HepG2 (cell line): ENCODE data around the gene FAT2. TPM values are rescaled to one million over a fixed set of nuclear protein-coding genes. Genes with fewer than 3 reads are reported as not detected.

Source experiments
- ATAC-seq: fragments of 200-7000 bp; cut with Tn5 transposase; 3 replicates; pipeline ENCODE4 v1.9.1; 2020; ENCODE audit warnings: mild to moderate bottlenecking, moderate library complexity
- BruUV-seq: library from RNA; stranded (reverse); fragments of 400-500 nt; replicated peaks from 2 replicates; lab custom pipeline; 2021; lab: Mats Ljungman, UMichigan
- CTCF ChIA-PET: fragments of 300-600 bp; formaldehyde crosslinking; extraction: SDS; loops from one replicate; lab custom pipeline; 2021; ENCODE audit warnings: low total read pairs, inconsistent platforms, low intra/inter-chr PET ratio; lab: Yijun Ruan, JAX
- POLR2A ChIA-PET: fragments of 350-600 bp; sonication (Branson Sonifier 250); formaldehyde crosslinking; loops from one replicate; lab custom pipeline; 2020; ENCODE audit warnings: antibody characterized with exemption, inconsistent platforms; lab: Yijun Ruan, JAX
- DNase-seq: peaks from one replicate; pipeline ENCODE4 v3.0.0-alpha.2; 2015; ENCODE audit warnings: low spot score
- FAIRE-seq: peaks from 3 replicates; lab custom pipeline; 2011; peaks lifted over from hg19 to GRCh38; lab: Jason Lieb, UNC
- H2AFZ ChIP-seq: one replicate; pipeline ENCODE4 v1.6.1; 2011; ENCODE audit warnings: low read length, inconsistent platforms
- H3K27ac ChIP-seq: fragments of 300-600 bp; 3 replicates; pipeline ENCODE4 v1.8.0; 2011; ENCODE audit warnings: mixed run types, mild to moderate bottlenecking, mixed read lengths, low read length, inconsistent platforms; ENCODE audit not compliant: insufficient read depth; ENCODE audit errors: extremely low read length
- H3K27me3 ChIP-seq, 2 experiments: fragments of 200-600 bp in 1 of 2; 2 replicates in 1 of 2; 3 replicates in 1 of 2; pipeline versions ENCODE4 v1.6.0 to v1.8.0; 2011; ENCODE audit warnings: low read length in 2 of 2, mild to moderate bottlenecking in 2 of 2, moderate library complexity in 2 of 2, inconsistent platforms in 1 of 2; ENCODE audit not compliant: insufficient read depth in 2 of 2, control insufficient read depth in 1 of 2
- H3K36me3 ChIP-seq, 2 experiments: fragments of 200-600 bp in 1 of 2; replicated peaks in 1 of 2; 2 replicates in 1 of 2; 3 replicates in 1 of 2; pipeline versions ENCODE4 v1.5.1 to v1.8.0; 2011; ENCODE audit warnings: low read length in 2 of 2, inconsistent platforms in 1 of 2; ENCODE audit not compliant: insufficient read depth in 2 of 2, control insufficient read depth in 1 of 2
- H3K4me1 ChIP-seq: 2 replicates; pipeline ENCODE4 v1.5.1; 2012; ENCODE audit warnings: low read length, inconsistent platforms; ENCODE audit not compliant: insufficient read depth
- H3K4me2 ChIP-seq: 2 replicates; pipeline ENCODE4 v1.6.0; 2011; ENCODE audit warnings: low read depth, low read length, inconsistent platforms
- H3K4me3 ChIP-seq, 3 experiments: fragments of 200-600 bp in 1 of 3; sonication (generic), shearing (Covaris generic) in 1 of 3; replicated peaks in 1 of 3; 2 replicates each; pipeline ENCODE4 v1.5.1; 2011 to 2016; ENCODE audit warnings: low read length in 3 of 3, inconsistent platforms in 2 of 3, low read depth in 2 of 3, mild to moderate bottlenecking in 2 of 3, control low read depth in 1 of 3, mixed read lengths in 1 of 3; ENCODE audit not compliant: insufficient read depth in 1 of 3
- H3K79me2 ChIP-seq: one replicate; pipeline ENCODE4 v1.6.1; 2011; ENCODE audit warnings: low read length, inconsistent platforms; ENCODE audit not compliant: insufficient read depth
- H3K9ac ChIP-seq: 2 replicates; pipeline ENCODE4 v1.6.0; 2011; ENCODE audit warnings: mild to moderate bottlenecking, low read depth, low read length, inconsistent platforms; ENCODE audit not compliant: insufficient read depth
- H3K9me3 ChIP-seq: 2 replicates; pipeline ENCODE4 v1.5.1; 2012; ENCODE audit warnings: mild to moderate bottlenecking, low read length
- H4K20me1 ChIP-seq: 2 replicates; pipeline ENCODE4 v1.6.0; 2011; ENCODE audit warnings: inconsistent platforms, mild to moderate bottlenecking, low read length, moderate library complexity; ENCODE audit not compliant: insufficient read depth
- ARID2 ChIP-seq: sonication (generic); formaldehyde crosslinking; IDR thresholded peaks from 2 replicates; pipeline ENCODE4 v1.8.1; 2022; ENCODE audit warnings: mild to moderate bottlenecking, missing genetic modification reagents, borderline replicate concordance
- HNF4G ChIP-seq, 2 experiments: sonication (generic) in 1 of 2; formaldehyde crosslinking in 1 of 2; IDR thresholded peaks; 2 replicates each; pipeline versions ENCODE4 v1.4.0 to v1.6.1; 2011 to 2020; ENCODE audit warnings: borderline replicate concordance in 2 of 2, low read depth in 2 of 2, mild to moderate bottlenecking in 2 of 2, low read length in 1 of 2, missing genetic modification reagents in 1 of 2, moderate library complexity in 1 of 2
- HNRNPK ChIP-seq: fragments of 200-400 bp; formaldehyde crosslinking; IDR thresholded peaks from 2 replicates; pipeline ENCODE4 v1.6.1; 2018; ENCODE audit warnings: low read length, low read depth, moderate library complexity, mild to moderate bottlenecking; ENCODE audit not compliant: poor library complexity, severe bottlenecking
- NCOA1 ChIP-seq: sonication (generic); formaldehyde crosslinking; IDR thresholded peaks from 2 replicates; pipeline ENCODE4 v1.9.0; 2021; ENCODE audit warnings: missing genetic modification reagents
- PHB2 ChIP-seq: fragments of 450-650 bp; IDR thresholded peaks from 2 replicates; pipeline ENCODE4 v1.6.1; 2018; ENCODE audit not compliant: partially characterized antibody
- RNF2 ChIP-seq: fragments of 450-650 bp; conservative IDR thresholded peaks from 2 replicates; pipeline ENCODE4 v1.6.1; 2016; ENCODE audit warnings: low read depth
- U2AF2 ChIP-seq: fragments of 200-400 bp; formaldehyde crosslinking; IDR thresholded peaks from 2 replicates; pipeline ENCODE4 v1.6.1; 2017; ENCODE audit warnings: low read depth, mild to moderate bottlenecking, low read length
- ZMYM2 ChIP-seq: sonication (generic); formaldehyde crosslinking; IDR thresholded peaks from 2 replicates; pipeline ENCODE4 v1.8.0; 2022; ENCODE audit warnings: mild to moderate bottlenecking, missing genetic modification reagents
- ZSCAN21 ChIP-seq: sonication (generic); formaldehyde crosslinking; IDR thresholded peaks from 2 replicates; pipeline ENCODE4 v1.8.0; 2022; ENCODE audit warnings: mild to moderate bottlenecking, missing genetic modification reagents, moderate library complexity, borderline replicate concordance
- WGBS: methylation state at CpG from one replicate; pipeline ENCODE4 v1.1.6; 2017; ENCODE audit warnings: low lambda C conversion rate; 5-methylcytosine and 5-hydroxymethylcytosine counted together
- in situ Hi-C: cut with HindIII; loops from 2 replicates; pipeline ENCODE4 v1.10.0; 2017; ENCODE audit warnings: low pct_unique_long_range_greater_than_20kb; ENCODE audit not compliant: extremely low pct_ligation_motif_present
- intact Hi-C: fragments of 100-400 bp; cut with micrococcal nuclease; formaldehyde crosslinking; loops from one replicate; pipeline ENCODE4 v1.10.0; 2022; ENCODE audit not compliant: unreplicated experiment
- polyA plus RNA-seq, 8 experiments: library from polyadenylated mRNA; depleted of rRNA in 3 of 8; stranded (reverse) in 7 of 8; unstranded in 1 of 8; fragments of >200 nt; fragmentation: Illumina TruSeq in 4 of 8; extraction: Trizol in 4 of 8; gene quantifications; 2 replicates each; pipeline versions ENCODE4 v1.2.1 to v1.2.3, GENCODE V29; 2011 to 2016; ENCODE audit warnings: low read depth in 4 of 8, missing spikeins in 1 of 8, mixed read lengths in 1 of 8; ENCODE audit not compliant: insufficient read depth in 1 of 8
- total RNA-seq, 5 experiments: library from RNA; depleted of rRNA; stranded (reverse); fragments of >200 nt; fragmentation: Illumina TruSeq; extraction: Trizol; gene quantifications; 2 replicates each; pipeline ENCODE4 v1.2.3, GENCODE V29; 2016; ENCODE audit warnings: low read depth in 1 of 5
- TF ChIP-seq, protein P1 (sequence below): sonication (generic); formaldehyde crosslinking; IDR thresholded peaks from 2 replicates; pipeline ENCODE4 v1.4.0; 2020; ENCODE audit warnings: missing genetic modification reagents
- TF ChIP-seq, protein P2 (sequence below): sonication (generic); formaldehyde crosslinking; IDR thresholded peaks from 2 replicates; pipeline ENCODE4 v1.5.0; 2020; ENCODE audit warnings: missing genetic modification reagents, mild to moderate bottlenecking, borderline replicate concordance

The FAT2 gene
- total and polyA plus RNA-seq, 2 of the 13 experiments (the other 11 are each of a cell fraction or from before 2014, with no cell fraction given): not detected

DNA sequence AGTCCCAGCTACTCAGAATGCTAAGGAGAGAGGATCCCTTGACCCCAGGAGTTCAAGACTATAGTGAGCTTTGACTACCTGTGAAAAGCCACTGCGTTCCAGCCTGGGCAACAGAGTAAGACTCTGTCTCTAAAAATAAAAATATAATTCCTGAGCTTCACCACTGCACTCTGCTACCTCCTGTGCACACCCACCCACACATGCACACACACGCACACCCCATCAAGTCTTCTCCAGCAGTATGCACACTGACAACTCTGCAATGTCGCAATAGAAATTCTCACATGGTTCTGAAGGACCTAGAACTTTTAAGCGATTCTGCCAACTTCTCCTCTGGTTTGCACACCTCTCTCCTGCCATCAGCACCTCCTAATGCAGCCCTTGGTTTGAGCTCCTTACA is 47.5 kb upstream of the FAT2 start:
- ChIA-PET CTCF (no interaction called here), POLR2A (no interaction called here)
- Histone ChIP-seq H3K27me3 (peaks cover 0 to 11% of the 10 kb centered on the region in 2 experiments; a peak in 2 of 5 replicates), H2AFZ (no peak overlapping the region), H3K27ac (no peak overlapping the region), H3K4me2 (no peak overlapping the region), H3K9ac (no peak overlapping the region), H3K4me3 (no peak overlapping the region), H3K4me1 (no peaks in the 10 kb centered on the region), H3K36me3 (no peaks in the 10 kb centered on the region), H4K20me1 (no peaks in the 10 kb centered on the region), H3K9me3 (no peaks in the 10 kb centered on the region), H3K79me2 (no peaks in the 10 kb centered on the region)
- BruUV-seq: no TSS peak
- ATAC-seq (no peak), FAIRE-seq (no peak), DNase-seq (no peak)
- TF ChIP-seq RNF2 (no peak), PHB2 (no peak), NCOA1 (CRISPR knock-in tag) (no peak), U2AF2 (no peak), HNF4G (IDR thresholded peaks at IDR 0.05; ENCODE audit: borderline replicate concordance, low read depth, low read length) (no peak), HNF4G (CRISPR knock-in tag; IDR thresholded peaks at IDR 0.05; ENCODE audit: borderline replicate concordance, low read depth) (no peak), HNRNPK (no peak), ARID2 (no peak), ZMYM2 (CRISPR knock-in tag) (no peak), ZSCAN21 (no peak)
- TF ChIP-seq, protein P1, sequence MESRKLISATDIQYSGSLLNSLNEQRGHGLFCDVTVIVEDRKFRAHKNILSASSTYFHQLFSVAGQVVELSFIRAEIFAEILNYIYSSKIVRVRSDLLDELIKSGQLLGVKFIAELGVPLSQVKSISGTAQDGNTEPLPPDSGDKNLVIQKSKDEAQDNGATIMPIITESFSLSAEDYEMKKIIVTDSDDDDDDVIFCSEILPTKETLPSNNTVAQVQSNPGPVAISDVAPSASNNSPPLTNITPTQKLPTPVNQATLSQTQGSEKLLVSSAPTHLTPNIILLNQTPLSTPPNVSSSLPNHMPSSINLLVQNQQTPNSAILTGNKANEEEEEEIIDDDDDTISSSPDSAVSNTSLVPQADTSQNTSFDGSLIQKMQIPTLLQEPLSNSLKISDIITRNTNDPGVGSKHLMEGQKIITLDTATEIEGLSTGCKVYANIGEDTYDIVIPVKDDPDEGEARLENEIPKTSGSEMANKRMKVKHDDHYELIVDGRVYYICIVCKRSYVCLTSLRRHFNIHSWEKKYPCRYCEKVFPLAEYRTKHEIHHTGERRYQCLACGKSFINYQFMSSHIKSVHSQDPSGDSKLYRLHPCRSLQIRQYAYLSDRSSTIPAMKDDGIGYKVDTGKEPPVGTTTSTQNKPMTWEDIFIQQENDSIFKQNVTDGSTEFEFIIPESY: no peak
- TF ChIP-seq, protein P2, sequence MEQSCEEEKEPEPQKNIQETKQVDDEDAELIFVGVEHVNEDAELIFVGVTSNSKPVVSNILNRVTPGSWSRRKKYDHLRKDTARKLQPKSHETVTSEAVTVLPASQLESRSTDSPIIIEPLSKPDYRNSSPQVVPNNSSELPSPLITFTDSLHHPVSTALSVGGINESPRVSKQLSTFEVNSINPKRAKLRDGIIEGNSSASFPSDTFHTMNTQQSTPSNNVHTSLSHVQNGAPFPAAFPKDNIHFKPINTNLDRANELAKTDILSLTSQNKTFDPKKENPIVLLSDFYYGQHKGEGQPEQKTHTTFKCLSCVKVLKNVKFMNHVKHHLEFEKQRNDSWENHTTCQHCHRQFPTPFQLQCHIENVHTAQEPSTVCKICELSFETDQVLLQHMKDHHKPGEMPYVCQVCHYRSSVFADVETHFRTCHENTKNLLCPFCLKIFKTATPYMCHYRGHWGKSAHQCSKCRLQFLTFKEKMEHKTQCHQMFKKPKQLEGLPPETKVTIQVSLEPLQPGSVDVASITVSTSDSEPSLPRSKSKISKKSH: no peak
- intact Hi-C loops (no loop called here), in situ Hi-C loops (no loop called here)
- 20% methylated on average over 4 of the region's 4 CpGs for WGBS
